B cell (primary cell): ENCODE data around the gene MICAL3. TPM values are rescaled to one million over a fixed set of nuclear protein-coding genes. Genes with fewer than 3 reads are reported as not detected.
A peak's percentile ranks its signal among the peaks of the same experiment; 100 is the strongest.

Experiments used
- ATAC-seq: fragments of 200-7000 bp; cut with Tn5 transposase; one replicate; pipeline ENCODE4 v1.10.0; 2021; ENCODE audit warnings: low read depth, mild to moderate bottlenecking, moderate number of reproducible peaks, moderate library complexity
- CTCF ChIA-PET: fragments of 350-600 bp; sonication (Branson Sonifier 250); formaldehyde crosslinking; loops from one replicate; lab custom pipeline; 2021; ENCODE audit warnings: antibody characterized with exemption, inconsistent platforms; lab: Charles Lee
- POLR2A ChIA-PET: fragments of 350-600 bp; sonication (Branson Sonifier 250); formaldehyde crosslinking; loops from one replicate; lab custom pipeline; 2021; ENCODE audit warnings: antibody characterized with exemption; lab: Charles Lee
- DNase-seq: peaks from one replicate; pipeline ENCODE4 v3.0.0; 2013
- H2AFZ ChIP-seq: 2 replicates; pipeline ENCODE4 v1.6.1; 2012; ENCODE audit warnings: mild to moderate bottlenecking, low read depth, low read length; ENCODE audit not compliant: insufficient read depth, poor library complexity, severe bottlenecking
- H3K27ac ChIP-seq, 2 donors: 1 replicate in 1 of 2; 2 replicates in 1 of 2; pipeline ENCODE4 v1.5.1; 2012 to 2013; ENCODE audit warnings: low read length in 2 of 2, mild to moderate bottlenecking in 2 of 2, moderate library complexity in 1 of 2
- H3K27me3 ChIP-seq, 4 experiments: fragments of 200-600 bp in 1 of 4; sonication (generic) in 1 of 4; replicated peaks in 1 of 4; 1 replicate in 2 of 4; 2 replicates in 2 of 4; pipeline versions ENCODE4 v1.6.1 to v1.7.0; 2013 to 2016; ENCODE audit warnings: low read length in 3 of 4, mild to moderate bottlenecking in 2 of 4, mixed read lengths in 1 of 4, moderate library complexity in 1 of 4; ENCODE audit not compliant: insufficient read depth in 4 of 4, control insufficient read depth in 3 of 4; ENCODE audit errors: control extremely low read depth in 1 of 4
- H3K36me3 ChIP-seq, 2 experiments: replicated peaks in 1 of 2; 1 replicate in 1 of 2; 2 replicates in 1 of 2; pipeline versions ENCODE4 v1.6.1 to v1.7.1; 2013; ENCODE audit warnings: low read length in 1 of 2; ENCODE audit not compliant: insufficient read depth in 2 of 2, control insufficient read depth in 1 of 2; ENCODE audit errors: control extremely low read depth in 1 of 2, extremely low read depth in 1 of 2
- H3K4me1 ChIP-seq, 2 donors: fragments of 200-600 bp in 1 of 2; sonication (generic) in 1 of 2; 1 replicate in 1 of 2; 2 replicates in 1 of 2; pipeline versions ENCODE4 v1.5.1 to v1.6.1; 2013 to 2017; ENCODE audit warnings: low read length in 2 of 2; ENCODE audit not compliant: control insufficient read depth in 2 of 2, insufficient read depth in 2 of 2
- H3K4me2 ChIP-seq: replicated peaks from 2 replicates; pipeline ENCODE3; 2012; ENCODE audit warnings: mild to moderate bottlenecking, low read depth, low read length; ENCODE audit not compliant: poor library complexity, severe bottlenecking
- H3K4me3 ChIP-seq, 5 experiments: fragments of 200-600 bp in 1 of 5; sonication (generic) in 1 of 5; 1 replicate in 3 of 5; 2 replicates in 2 of 5; pipeline versions ENCODE4 v1.5.1 to v1.7.0; 2011 to 2016; ENCODE audit warnings: low read length in 4 of 5, mild to moderate bottlenecking in 4 of 5, low read depth in 2 of 5, control low read depth in 1 of 5, moderate library complexity in 1 of 5; ENCODE audit not compliant: insufficient read depth in 1 of 5; ENCODE audit errors: control extremely low read depth in 1 of 5, extremely low read depth in 1 of 5
- H3K79me2 ChIP-seq: fragments of 200-600 bp; sonication (generic); one replicate; pipeline ENCODE4 v1.6.0; 2016; ENCODE audit warnings: low read length; ENCODE audit not compliant: control insufficient read depth, insufficient read depth
- H3K9ac ChIP-seq: fragments of 200-600 bp; sonication (generic); 2 replicates; pipeline ENCODE4 v1.6.1; 2017; ENCODE audit warnings: mild to moderate bottlenecking, low read length, moderate library complexity
- H3K9me3 ChIP-seq, 3 donors: one replicate each; pipeline versions ENCODE4 v1.6.1 to v1.7.1; 2013; ENCODE audit warnings: low read length in 2 of 3; ENCODE audit not compliant: control insufficient read depth in 2 of 3, insufficient read depth in 1 of 3; ENCODE audit errors: control extremely low read depth in 1 of 3
- H4K20me1 ChIP-seq: 2 replicates; pipeline ENCODE4 v1.6.0; 2012; ENCODE audit warnings: mild to moderate bottlenecking, low read length; ENCODE audit not compliant: insufficient read depth, control insufficient read depth, poor library complexity, severe bottlenecking
- H3K27ac Mint-ChIP-seq: one replicate; pipeline ENCODE4 v1.8.0; 2021; ENCODE audit warnings: mixed read lengths
- H3K27me3 Mint-ChIP-seq: one replicate; pipeline ENCODE4 v1.8.0; 2021; ENCODE audit warnings: mixed read lengths
- H3K4me1 Mint-ChIP-seq: one replicate; pipeline ENCODE4 v1.8.0; 2021; ENCODE audit warnings: mixed read lengths
- H3K4me3 Mint-ChIP-seq: one replicate; pipeline ENCODE4 v1.8.0; 2021; ENCODE audit warnings: mixed read lengths
- H3K9me3 Mint-ChIP-seq: one replicate; pipeline ENCODE4 v1.8.0; 2022; ENCODE audit warnings: mixed read lengths; ENCODE audit not compliant: insufficient read depth
- CTCF ChIP-seq: fragments of 200-600 bp; IDR thresholded peaks from one replicate; pipeline ENCODE4 v1.8.0; 2022; ENCODE audit warnings: antibody characterized with exemption, mild to moderate bottlenecking
- EZH2 ChIP-seq: IDR thresholded peaks from 2 replicates; pipeline ENCODE4 v1.6.1; 2012; ENCODE audit warnings: borderline replicate concordance, low read depth, mild to moderate bottlenecking, moderate library complexity, low read length; ENCODE audit not compliant: insufficient read depth, poor library complexity, severe bottlenecking
- WGBS: methylation state at CpG from one replicate; pipeline ENCODE4 v1.1.5; 2013; ENCODE audit warnings: missing lambda C conversion rate; ENCODE audit not compliant: insufficient coverage; 5-methylcytosine and 5-hydroxymethylcytosine counted together
- intact Hi-C: fragments of 100-400 bp; cut with micrococcal nuclease; formaldehyde crosslinking; loops from one replicate; pipeline ENCODE4 v1.10.0; 2022
- polyA plus RNA-seq: library from polyadenylated mRNA; depleted of rRNA; stranded (reverse); fragments of >200 nt; gene quantifications from 2 replicates; pipeline ENCODE4 v1.2.3, GENCODE V29; 2012
- total RNA-seq, 2 donors: library from RNA; stranded (reverse); fragments of 120-200 nt in 1 of 2; gene quantifications; 1 replicate in 1 of 2; 2 replicates in 1 of 2; pipeline versions ENCODE4 v1.2.3 to v1.2.4, GENCODE V29; 2013 to 2022

The MICAL3 gene
- total and polyA plus RNA-seq, 2 donors (not counting 1 experiment from before 2014, with no cell fraction given), result 50.5 to 253 TPM

DNA sequence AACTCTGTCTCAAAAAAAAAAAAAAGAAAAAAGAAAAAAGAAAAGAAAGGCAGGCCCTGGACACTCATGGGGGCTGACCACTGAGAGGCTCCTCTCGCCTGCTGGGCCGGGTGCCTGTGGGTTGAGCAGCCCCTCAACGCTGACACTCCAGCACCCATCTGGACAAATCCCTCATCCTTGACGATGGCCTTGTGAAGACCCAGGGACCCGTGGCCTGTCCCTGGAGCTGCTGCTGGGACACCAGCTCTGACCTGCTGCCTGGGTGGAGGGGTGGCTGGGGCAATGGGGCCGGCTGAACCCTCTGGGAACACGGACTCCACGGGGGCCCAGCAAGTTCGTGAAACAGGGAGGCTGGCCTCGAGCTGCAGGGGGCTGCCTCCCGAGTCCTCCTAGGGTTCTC is 239.6 kb downstream of the MICAL3 start:
- Histone ChIP-seq H3K4me1 (peaks cover 18 to 23% of the 10 kb centered on the region in 2 donors), H3K4me2 (no peak overlapping the region), H3K9ac (no peak overlapping the region), H3K79me2 (peaks cover 4% of the 10 kb centered on the region), H3K27me3 (no peaks in the 10 kb centered on the region), H2AFZ (no peak overlapping the region), H3K27ac (no peak overlapping the region), H3K4me3 (no peak overlapping the region), H4K20me1 (peaks cover 13% of the 10 kb centered on the region), H3K36me3 (peaks cover 0 to 23% of the 10 kb centered on the region in 2 experiments), H3K9me3 (peaks cover 0 to 8% (median 0%) of the 10 kb centered on the region in 3 donors)
- no peak for ATAC-seq
- TF ChIP-seq CTCF (no peak), EZH2 (no peak)
- ChIA-PET CTCF (interaction anchor here (0.7 to 4.9 kb wide), 23 partner anchors 8 to 293 kb away, joined by 3 to 109 read pairs (median 8); partner anchors contain the start of genes BID and PEX26), POLR2A (interaction anchor here (0.9 to 3.4 kb wide), 5 partner anchors 8 to 42 kb away, joined by 3 to 14 read pairs (median 8); partner anchors contain the start of gene BID)
- DNase-seq, result no peak
- H3K27me3 Mint-ChIP-seq, result no peaks in the 10 kb centered on the region
- no peak overlapping the region for H3K27ac Mint-ChIP-seq
- WGBS, result 81% methylated on average over 9 of the region's 11 CpGs
- intact Hi-C loops, result loop anchor here (1.0 kb wide), 3 partner anchors 11 to 42 kb away; no protein-coding TSS in a partner anchor
- H3K4me3 Mint-ChIP-seq, result no peak overlapping the region
- H3K4me1 Mint-ChIP-seq, result peaks cover 30% of the 10 kb centered on the region
- no peaks in the 10 kb centered on the region for H3K9me3 Mint-ChIP-seq

- Histone ChIP-seq H3K9ac (no peak overlapping the region), H3K4me1 (peaks cover 26 to 32% of the 10 kb centered on the region in 2 donors), H3K27ac (no peak overlapping the region), H3K79me2 (peaks cover 13% of the 10 kb centered on the region), H3K4me3 (no peak overlapping the region), H2AFZ (no peak overlapping the region), H3K36me3 (peaks cover 0 to 16% of the 10 kb centered on the region in 2 experiments), H3K27me3 (no peaks in the 10 kb centered on the region), H4K20me1 (peaks cover 18% of the 10 kb centered on the region), H3K4me2 (no peak overlapping the region), H3K9me3 (peaks cover 0 to 12% (median 0%) of the 10 kb centered on the region in 3 donors)
- Mint-ChIP-seq H3K27me3 (no peaks in the 10 kb centered on the region), H3K4me3 (no peak overlapping the region), H3K27ac (peak overlapping the region; percentile 37), H3K9me3 (no peaks in the 10 kb centered on the region), H3K4me1 (peaks cover 38% of the 10 kb centered on the region)
- 96% methylated on average over 15 of the region's 18 CpGs for WGBS
- POLR2A ChIA-PET, result no interaction called here
- no peak for ATAC-seq
- intact Hi-C loops, result no loop called here
- CTCF ChIA-PET, result interaction anchor here (1.4 to 4.9 kb wide), 9 partner anchors 12 to 225 kb away, joined by 3 to 109 read pairs (median 30); partner anchors contain the start of gene BID
- DNase-seq, result no peak
- TF ChIP-seq CTCF (no peak), EZH2 (no peak)
Measured at GRCh38 chr22:17783773-17784480, 240.4 kb downstream of the MICAL3 start.
